Fibroblast of lung (primary cell): ENCODE results near the gene SLIT3. TPM values are rescaled to one million over a fixed set of nuclear protein-coding genes. Genes with fewer than 3 reads are reported as not detected.

Source experiments
- DNase-seq, 2 donors: peaks; one replicate each; pipeline versions ENCODE4 v3.0.0 to v3.0.0-alpha.2; 2010; ENCODE audit warnings: low read depth in 2 of 2
- H2AFZ ChIP-seq: 2 replicates; pipeline ENCODE4 v1.5.1; 2012; ENCODE audit warnings: low read length, control low read depth, inconsistent platforms
- H3K27ac ChIP-seq: 2 replicates; pipeline ENCODE4 v1.5.1; 2011; ENCODE audit warnings: low read length, control low read depth; ENCODE audit not compliant: insufficient read depth
- H3K27me3 ChIP-seq: 2 replicates; pipeline ENCODE4 v1.5.1; 2011; ENCODE audit warnings: mild to moderate bottlenecking, low read length; ENCODE audit not compliant: control insufficient read depth, insufficient read depth
- H3K36me3 ChIP-seq: 2 replicates; pipeline ENCODE4 v1.5.1; 2011; ENCODE audit warnings: low read length; ENCODE audit not compliant: control insufficient read depth, insufficient read depth
- H3K4me1 ChIP-seq: 2 replicates; pipeline ENCODE4 v1.5.1; 2011; ENCODE audit warnings: low read length; ENCODE audit not compliant: control insufficient read depth, insufficient read depth; ENCODE audit errors: extremely low read depth
- H3K4me2 ChIP-seq: 2 replicates; pipeline ENCODE4 v1.5.1; 2011; ENCODE audit warnings: low read length, control low read depth; ENCODE audit not compliant: insufficient read depth; ENCODE audit errors: extremely low read depth
- H3K4me3 ChIP-seq, 4 experiments: fragments of 200-600 bp in 1 of 4; sonication (generic) in 1 of 4; replicated peaks in 1 of 4; 2 replicates each; pipeline ENCODE4 v1.5.1; 2011 to 2016; ENCODE audit warnings: low read length in 4 of 4, low read depth in 3 of 4, mild to moderate bottlenecking in 3 of 4, control low read depth in 2 of 4, inconsistent platforms in 1 of 4, mixed read lengths in 1 of 4; ENCODE audit not compliant: insufficient read depth in 1 of 4; ENCODE audit errors: control extremely low read depth in 1 of 4
- H3K79me2 ChIP-seq: 2 replicates; pipeline ENCODE4 v1.5.1; 2012; ENCODE audit warnings: mild to moderate bottlenecking, low read length, inconsistent platforms; ENCODE audit not compliant: control insufficient read depth, insufficient read depth
- H3K9ac ChIP-seq: 2 replicates; pipeline ENCODE4 v1.5.1; 2011; ENCODE audit warnings: mild to moderate bottlenecking, low read length, control low read depth; ENCODE audit not compliant: insufficient read depth
- H3K9me3 ChIP-seq: 2 replicates; pipeline ENCODE4 v1.5.1; 2012; ENCODE audit warnings: low read depth, low read length; ENCODE audit not compliant: control insufficient read depth, insufficient read depth
- H4K20me1 ChIP-seq: 2 replicates; pipeline ENCODE4 v1.5.1; 2011; ENCODE audit warnings: low read length; ENCODE audit not compliant: control insufficient read depth, insufficient read depth; ENCODE audit errors: extremely low read depth
- EZH2 ChIP-seq: IDR thresholded peaks from 2 replicates; pipeline ENCODE4 v1.5.1; 2012; ENCODE audit warnings: low read length, control low read depth, mild to moderate bottlenecking; ENCODE audit errors: missing control alignments
- polyA plus RNA-seq, 2 donors: library from polyadenylated mRNA; depleted of rRNA in 1 of 2; stranded (reverse) in 1 of 2; unstranded in 1 of 2; fragments of >200 nt; gene quantifications; 2 replicates each; pipeline ENCODE4 v1.2.1, GENCODE V29; 2011 to 2012; ENCODE audit warnings: missing spikeins in 1 of 2
- total RNA-seq: library from RNA; depleted of rRNA; stranded (reverse); fragments of >200 nt; gene quantifications from 2 replicates; pipeline ENCODE4 v1.2.1, GENCODE V29; 2014
- TF ChIP-seq, protein P1 (sequence below), 2 donors: IDR thresholded peaks in 1 of 2; conservative IDR thresholded peaks in 1 of 2; 1 replicate in 1 of 2; 2 replicates in 1 of 2; pipeline ENCODE4 v1.5.1; 2011 to 2012; ENCODE audit warnings: low read length in 2 of 2, control low read depth in 1 of 2, inconsistent platforms in 1 of 2, low read depth in 1 of 2, mild to moderate bottlenecking in 1 of 2

Gene SLIT3
- total and polyA plus RNA-seq, 2 donors (not counting 1 experiment from before 2014, with no cell fraction given): 1.6 to 4.6 TPM

DNA sequence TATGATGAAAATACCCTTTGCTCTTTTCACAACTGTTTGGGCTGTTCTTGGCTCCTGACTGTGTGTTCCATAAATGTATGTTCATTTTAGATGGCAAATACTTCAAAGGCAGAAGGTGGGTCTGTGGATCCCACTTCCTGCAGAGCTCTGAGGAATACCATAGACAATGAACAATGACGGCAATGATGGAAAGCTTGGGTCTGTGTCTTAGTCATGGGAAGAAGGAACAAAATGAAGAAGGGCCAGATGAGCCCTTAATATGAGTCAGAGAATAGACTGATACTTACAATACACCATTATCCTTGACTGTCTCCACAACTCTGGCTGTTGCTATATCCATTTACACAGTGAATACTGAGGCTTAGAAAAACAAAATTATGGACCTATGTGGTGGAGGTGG is 126.0 kb downstream of the SLIT3 start:
- Histone ChIP-seq H2AFZ (no peak overlapping the region), H3K27ac (no peak overlapping the region), H3K4me2 (no peak overlapping the region), H3K27me3 (no peaks in the 10 kb centered on the region), H3K9me3 (no peaks in the 10 kb centered on the region), H3K4me3 (no peak overlapping the region), H3K4me1 (no peaks in the 10 kb centered on the region), H3K79me2 (no peaks in the 10 kb centered on the region), H3K36me3 (no peaks in the 10 kb centered on the region), H4K20me1 (no peaks in the 10 kb centered on the region), H3K9ac (no peak overlapping the region)
- peak in 1 of 2 donors; percentile 42 for DNase-seq
- TF ChIP-seq, protein P1, sequence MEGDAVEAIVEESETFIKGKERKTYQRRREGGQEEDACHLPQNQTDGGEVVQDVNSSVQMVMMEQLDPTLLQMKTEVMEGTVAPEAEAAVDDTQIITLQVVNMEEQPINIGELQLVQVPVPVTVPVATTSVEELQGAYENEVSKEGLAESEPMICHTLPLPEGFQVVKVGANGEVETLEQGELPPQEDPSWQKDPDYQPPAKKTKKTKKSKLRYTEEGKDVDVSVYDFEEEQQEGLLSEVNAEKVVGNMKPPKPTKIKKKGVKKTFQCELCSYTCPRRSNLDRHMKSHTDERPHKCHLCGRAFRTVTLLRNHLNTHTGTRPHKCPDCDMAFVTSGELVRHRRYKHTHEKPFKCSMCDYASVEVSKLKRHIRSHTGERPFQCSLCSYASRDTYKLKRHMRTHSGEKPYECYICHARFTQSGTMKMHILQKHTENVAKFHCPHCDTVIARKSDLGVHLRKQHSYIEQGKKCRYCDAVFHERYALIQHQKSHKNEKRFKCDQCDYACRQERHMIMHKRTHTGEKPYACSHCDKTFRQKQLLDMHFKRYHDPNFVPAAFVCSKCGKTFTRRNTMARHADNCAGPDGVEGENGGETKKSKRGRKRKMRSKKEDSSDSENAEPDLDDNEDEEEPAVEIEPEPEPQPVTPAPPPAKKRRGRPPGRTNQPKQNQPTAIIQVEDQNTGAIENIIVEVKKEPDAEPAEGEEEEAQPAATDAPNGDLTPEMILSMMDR (conservative IDR thresholded peaks at IDR 0.05 in 1 of 2, IDR thresholded peaks at IDR 0.05 in 1 of 2; ENCODE audit: low read depth in 1 of 2, low read length in 2 of 2): no peak
- TF ChIP-seq EZH2: no peak

DNA sequence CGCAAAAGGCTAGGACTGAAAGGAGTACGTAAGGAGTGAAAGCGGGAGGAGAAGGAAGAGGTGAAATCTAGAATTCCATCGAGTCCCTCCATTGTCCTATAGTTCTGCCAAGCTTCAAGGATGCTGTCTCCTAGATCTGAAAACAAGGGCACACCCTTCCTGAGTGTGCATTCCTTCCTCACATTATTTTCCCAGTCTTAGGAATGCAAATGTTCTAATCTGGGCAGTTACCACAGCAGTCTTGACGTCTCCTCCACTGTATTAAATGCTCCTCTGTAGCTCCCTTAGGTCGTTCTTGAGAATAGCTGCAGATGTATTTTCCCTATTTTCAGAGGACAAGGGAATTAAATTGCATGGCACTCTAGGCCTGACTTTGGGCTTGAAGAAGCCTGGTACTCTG is 127.6 kb downstream of the SLIT3 start:
- H3K4me1 ChIP-seq: no peaks in the 10 kb centered on the region
- no peak overlapping the region for H3K27ac ChIP-seq
- H3K9ac ChIP-seq: no peak overlapping the region
- no peaks in the 10 kb centered on the region for H3K36me3 ChIP-seq
- no peak overlapping the region for H3K4me3 ChIP-seq
- H3K27me3 ChIP-seq: no peaks in the 10 kb centered on the region
- no peak overlapping the region for H2AFZ ChIP-seq
- no peaks in the 10 kb centered on the region for H3K9me3 ChIP-seq
- H3K79me2 ChIP-seq: no peaks in the 10 kb centered on the region
- peak in 1 of 2 donors; percentile 64 for DNase-seq
- no peak overlapping the region for H3K4me2 ChIP-seq
- TF ChIP-seq, protein P1 (conservative IDR thresholded peaks at IDR 0.05 in 1 of 2, IDR thresholded peaks at IDR 0.05 in 1 of 2; ENCODE audit: low read depth in 1 of 2, low read length in 2 of 2): no peak
- TF ChIP-seq EZH2: no peak
- H4K20me1 ChIP-seq: no peaks in the 10 kb centered on the region

DNA sequence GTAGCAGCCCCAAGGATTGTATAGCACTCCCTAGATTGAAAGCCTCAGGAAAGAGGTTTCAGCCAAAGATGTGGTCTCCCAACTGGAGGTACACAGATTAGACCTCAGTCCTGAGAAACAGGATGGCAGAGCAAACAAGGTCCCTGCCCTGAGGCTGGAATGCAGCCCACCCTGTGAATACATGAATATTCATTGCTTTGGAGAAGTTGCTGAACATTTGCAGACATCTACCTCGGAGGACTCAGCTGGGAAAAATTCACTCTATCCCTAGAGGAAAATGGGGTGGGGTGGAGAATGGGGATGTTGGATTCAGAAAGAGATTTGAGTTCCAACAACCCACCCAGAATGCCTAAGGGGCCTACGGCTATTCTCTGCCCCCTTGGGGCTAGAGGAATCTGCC is 129.4 kb downstream of the SLIT3 start:
- DNase-seq: no peak
- TF ChIP-seq, protein P1 (conservative IDR thresholded peaks at IDR 0.05 in 1 of 2, IDR thresholded peaks at IDR 0.05 in 1 of 2; ENCODE audit: low read depth in 1 of 2, low read length in 2 of 2): no peak
- TF ChIP-seq EZH2: no peak
- no peak overlapping the region for H2AFZ ChIP-seq
- no peak overlapping the region for H3K4me2 ChIP-seq
- no peak overlapping the region for H3K27ac ChIP-seq
- no peaks in the 10 kb centered on the region for H3K79me2 ChIP-seq
- no peaks in the 10 kb centered on the region for H3K4me1 ChIP-seq
- no peak overlapping the region for H3K9ac ChIP-seq
- no peaks in the 10 kb centered on the region for H4K20me1 ChIP-seq
- H3K27me3 ChIP-seq: no peaks in the 10 kb centered on the region
- H3K9me3 ChIP-seq: no peaks in the 10 kb centered on the region
- no peak overlapping the region for H3K4me3 ChIP-seq
- no peaks in the 10 kb centered on the region for H3K36me3 ChIP-seq
